Calu3 (cell line): ENCODE results near the gene ZNF407. TPM values are rescaled to one million over a fixed set of nuclear protein-coding genes. Genes with fewer than 3 reads are reported as not detected.

Experiments
- BruUV-seq: library from RNA; stranded (reverse); fragments of 400-500 nt; replicated peaks from 2 replicates; lab custom pipeline; 2021; lab: Mats Ljungman, UMichigan
- CTCF ChIA-PET: fragments of 300-600 bp; sonication (Branson Sonifier 250); formaldehyde crosslinking; loops from one replicate; lab custom pipeline; 2022; ENCODE audit warnings: antibody characterized with exemption; lab: Charles Lee
- DNase-seq: peaks from one replicate; pipeline ENCODE4 v3.0.0; 2022
- H3K27ac Mint-ChIP-seq: one replicate; pipeline ENCODE4 v1.8.0; 2022; ENCODE audit warnings: mixed read lengths; ENCODE audit not compliant: unreplicated experiment
- H3K27me3 Mint-ChIP-seq: one replicate; pipeline ENCODE4 v1.8.0; 2022; ENCODE audit warnings: mixed read lengths; ENCODE audit not compliant: unreplicated experiment
- H3K36me3 Mint-ChIP-seq: one replicate; pipeline ENCODE4 v1.8.0; 2022; ENCODE audit warnings: mild to moderate bottlenecking, moderate library complexity, mixed read lengths; ENCODE audit not compliant: insufficient read depth, unreplicated experiment
- H3K4me1 Mint-ChIP-seq: one replicate; pipeline ENCODE4 v1.8.0; 2022; ENCODE audit warnings: mild to moderate bottlenecking, low read depth, mixed read lengths; ENCODE audit not compliant: unreplicated experiment
- H3K4me3 Mint-ChIP-seq: one replicate; pipeline ENCODE4 v1.8.0; 2022; ENCODE audit warnings: mild to moderate bottlenecking, low read depth, moderate library complexity, mixed read lengths; ENCODE audit not compliant: unreplicated experiment
- H3K9me3 Mint-ChIP-seq: one replicate; pipeline ENCODE4 v1.8.0; 2022; ENCODE audit warnings: low read depth, mixed read lengths; ENCODE audit not compliant: unreplicated experiment
- CTCF ChIP-seq: fragments of 200-600 bp; IDR thresholded peaks from one replicate; pipeline ENCODE4 v1.8.0; 2022; ENCODE audit warnings: antibody characterized with exemption; ENCODE audit not compliant: unreplicated experiment
- intact Hi-C: fragments of 100-400 bp; cut with micrococcal nuclease; formaldehyde crosslinking; loops from one replicate; pipeline ENCODE4 v1.10.0; 2022; ENCODE audit not compliant: unreplicated experiment
- total RNA-seq: library from RNA; stranded (reverse); gene quantifications from 2 replicates; pipeline ENCODE4 v1.2.3, GENCODE V29; 2022

Gene ZNF407
- total RNA-seq, 1 experiment from 2014 or later = 17.4 TPM

DNA sequence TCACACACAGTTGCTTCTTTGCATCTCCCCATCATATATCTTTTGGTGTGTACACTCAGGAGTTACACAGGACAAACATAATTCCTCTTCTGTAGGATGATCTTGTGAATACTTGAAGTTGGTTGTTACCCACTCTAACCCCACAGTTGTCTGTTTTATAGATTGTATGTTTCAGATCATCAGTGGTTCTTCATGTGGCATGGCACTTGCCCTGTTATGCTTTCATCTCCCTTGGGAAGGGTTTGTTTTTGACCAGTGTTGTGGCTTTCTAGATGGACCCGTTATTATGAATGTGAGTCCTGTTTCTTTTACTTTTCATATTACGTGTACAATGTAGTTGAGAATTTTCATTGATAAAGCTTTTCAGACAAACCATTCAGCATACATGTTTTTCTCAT is 82.0 kb downstream of the ZNF407 start:
- no peak for DNase-seq
- H3K4me1 Mint-ChIP-seq = no peaks in the 10 kb centered on the region
- H3K27ac Mint-ChIP-seq = no peak overlapping the region
- H3K4me3 Mint-ChIP-seq = no peak overlapping the region
- intact Hi-C loops = no loop called here
- H3K9me3 Mint-ChIP-seq = peaks cover 7% of the 10 kb centered on the region
- no peak for TF ChIP-seq CTCF
- no peaks in the 10 kb centered on the region for H3K27me3 Mint-ChIP-seq
- no TSS peak for BruUV-seq
- H3K36me3 Mint-ChIP-seq = no peaks in the 10 kb centered on the region
- CTCF ChIA-PET = interaction anchor here (0.7 kb wide), 1 partner anchor 460 kb away, joined by 3 read pairs; no protein-coding TSS in a partner anchor

- peaks cover 4% of the 10 kb centered on the region for H3K9me3 Mint-ChIP-seq
- H3K27me3 Mint-ChIP-seq = no peaks in the 10 kb centered on the region
- H3K36me3 Mint-ChIP-seq = no peaks in the 10 kb centered on the region
- intact Hi-C loops = no loop called here
- no TSS peak for BruUV-seq
- H3K4me3 Mint-ChIP-seq = no peak overlapping the region
- CTCF ChIA-PET = no interaction called here
- H3K27ac Mint-ChIP-seq = no peak overlapping the region
- no peak for TF ChIP-seq CTCF
- no peak for DNase-seq
- H3K4me1 Mint-ChIP-seq = no peaks in the 10 kb centered on the region
Observed at GRCh38 chr18:74682141-74682990, 84.7 kb downstream of the ZNF407 start.

DNA sequence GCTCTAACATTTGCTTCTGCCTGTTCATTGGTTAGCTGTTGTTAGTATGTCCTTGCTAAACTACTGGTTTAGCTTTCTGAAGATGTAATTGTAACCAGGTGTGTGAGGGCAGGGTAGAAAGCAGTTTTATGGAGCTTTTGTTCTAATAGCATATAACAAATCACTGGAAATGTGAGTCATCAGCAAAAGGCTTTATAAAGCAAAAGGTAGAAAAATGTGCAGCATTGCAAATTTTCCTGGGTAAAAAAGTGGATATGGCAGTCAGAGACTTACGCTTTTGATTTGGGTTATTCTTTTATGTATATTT is 85.3 kb downstream of the ZNF407 start:
- BruUV-seq = no TSS peak
- DNase-seq = no peak
- CTCF ChIA-PET = no interaction called here
- Mint-ChIP-seq H3K27ac (no peak overlapping the region), H3K27me3 (no peaks in the 10 kb centered on the region), H3K4me3 (no peak overlapping the region), H3K9me3 (peaks cover 4% of the 10 kb centered on the region), H3K36me3 (no peaks in the 10 kb centered on the region), H3K4me1 (no peaks in the 10 kb centered on the region)
- no peak for TF ChIP-seq CTCF
- intact Hi-C loops = no loop called here

- H3K27ac Mint-ChIP-seq = no peak overlapping the region
- H3K4me3 Mint-ChIP-seq = no peak overlapping the region
- H3K36me3 Mint-ChIP-seq = no peaks in the 10 kb centered on the region
- intact Hi-C loops = no loop called here
- no peaks in the 10 kb centered on the region for H3K4me1 Mint-ChIP-seq
- H3K27me3 Mint-ChIP-seq = no peaks in the 10 kb centered on the region
- no peak for TF ChIP-seq CTCF
- CTCF ChIA-PET = no interaction called here
- H3K9me3 Mint-ChIP-seq = peaks cover under 1% of the 10 kb centered on the region
- no peak for DNase-seq
- no TSS peak for BruUV-seq
Observed at GRCh38 chr18:74683573-74683972, 85.9 kb downstream of the ZNF407 start.
